ENCODE results near the gene PRR5. TPM values are rescaled to one million over a fixed set of nuclear protein-coding genes. Genes with fewer than 3 reads are reported as not detected.

Gene PRR5
- total and polyA plus RNA-seq, 2 experiments from 2014 or later = 15.3 to 31.4 TPM

DNA sequence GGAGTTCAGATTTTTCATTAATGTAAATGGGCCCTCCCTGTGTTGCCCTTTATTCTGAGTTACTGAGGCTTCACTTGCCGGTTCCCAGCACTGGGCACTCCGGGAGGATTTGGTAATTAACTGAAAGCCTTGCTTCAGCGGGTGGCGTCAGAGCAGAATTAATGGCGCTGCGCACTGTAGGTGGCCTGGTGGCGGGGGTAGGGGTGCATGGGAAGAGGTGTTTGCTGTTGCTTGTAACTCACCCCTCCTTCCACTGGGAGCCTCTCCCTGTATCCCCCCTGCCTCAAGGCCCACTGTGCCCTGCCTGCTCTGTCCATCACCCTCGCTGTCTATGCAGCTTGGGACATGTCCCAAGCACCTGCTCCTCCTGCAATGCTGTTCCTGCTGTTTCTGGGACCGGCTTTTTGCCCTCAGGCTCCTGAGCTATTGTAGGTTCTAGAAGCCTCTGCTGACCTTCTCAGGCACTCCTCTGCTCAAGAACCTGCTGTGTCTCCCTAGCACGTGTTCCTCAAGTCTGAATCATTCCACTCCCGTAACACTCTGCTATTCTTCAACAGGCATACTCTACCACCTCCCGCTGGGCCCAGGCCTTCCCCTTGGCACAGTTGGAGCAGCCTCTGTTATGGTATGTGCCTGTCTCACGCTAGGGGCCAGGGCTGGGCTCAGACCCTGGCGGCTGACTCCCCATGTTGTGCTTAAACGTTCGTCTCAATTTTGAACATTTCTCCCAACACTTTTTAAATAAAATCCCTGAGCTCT is 74.8 kb downstream of the PRR5 start (continued):
- TF ChIP-seq, protein P1, sequence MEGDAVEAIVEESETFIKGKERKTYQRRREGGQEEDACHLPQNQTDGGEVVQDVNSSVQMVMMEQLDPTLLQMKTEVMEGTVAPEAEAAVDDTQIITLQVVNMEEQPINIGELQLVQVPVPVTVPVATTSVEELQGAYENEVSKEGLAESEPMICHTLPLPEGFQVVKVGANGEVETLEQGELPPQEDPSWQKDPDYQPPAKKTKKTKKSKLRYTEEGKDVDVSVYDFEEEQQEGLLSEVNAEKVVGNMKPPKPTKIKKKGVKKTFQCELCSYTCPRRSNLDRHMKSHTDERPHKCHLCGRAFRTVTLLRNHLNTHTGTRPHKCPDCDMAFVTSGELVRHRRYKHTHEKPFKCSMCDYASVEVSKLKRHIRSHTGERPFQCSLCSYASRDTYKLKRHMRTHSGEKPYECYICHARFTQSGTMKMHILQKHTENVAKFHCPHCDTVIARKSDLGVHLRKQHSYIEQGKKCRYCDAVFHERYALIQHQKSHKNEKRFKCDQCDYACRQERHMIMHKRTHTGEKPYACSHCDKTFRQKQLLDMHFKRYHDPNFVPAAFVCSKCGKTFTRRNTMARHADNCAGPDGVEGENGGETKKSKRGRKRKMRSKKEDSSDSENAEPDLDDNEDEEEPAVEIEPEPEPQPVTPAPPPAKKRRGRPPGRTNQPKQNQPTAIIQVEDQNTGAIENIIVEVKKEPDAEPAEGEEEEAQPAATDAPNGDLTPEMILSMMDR (conservative IDR thresholded peaks at IDR 0.05; ENCODE audit: low read depth in 2 of 2) = no peak
- TF ChIP-seq EZH2 (IDR thresholded peaks at IDR 0.05; ENCODE audit: low read depth, unreplicated experiment) = no peak

DNA sequence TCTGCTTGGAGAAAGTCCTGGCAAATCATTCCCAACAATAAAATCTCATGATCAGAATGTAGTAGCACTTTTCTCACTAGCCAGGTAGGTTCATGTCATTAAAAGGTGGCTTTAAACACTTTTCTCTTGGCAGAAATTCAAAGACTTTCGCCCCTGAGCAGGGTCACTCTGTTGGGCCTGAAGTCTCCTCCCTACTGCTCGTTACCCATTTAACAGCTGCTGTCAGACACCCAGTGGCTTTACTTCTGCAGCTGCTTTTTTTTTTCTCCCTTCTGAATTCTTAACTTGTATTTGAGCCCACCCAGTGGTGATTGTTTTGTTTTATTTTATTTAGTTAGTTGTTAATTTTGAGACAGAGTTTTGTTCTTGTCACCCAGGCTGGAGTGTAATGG is 75.4 kb downstream of the PRR5 start:
- Mint-ChIP-seq H3K27me3 (ENCODE audit: insufficient read depth, low read depth, poor library complexity) (peaks cover 2% of the 10 kb centered on the region), H3K9me3 (peaks cover 10% of the 10 kb centered on the region; the same call in 2 of the 3 replicates), H3K27ac (no peak overlapping the region), H3K36me3 (ENCODE audit: low read depth) (peaks cover 14% of the 10 kb centered on the region), H3K4me1 (peaks cover 9% of the 10 kb centered on the region), H3K4me3 (no peak overlapping the region; the same call in 2 of the 3 replicates)
- DNase-seq (ENCODE audit: low spot score) (no peak), ATAC-seq (no peak)
- Histone ChIP-seq H3K36me3 (ENCODE audit: insufficient read depth) (no peaks in the 10 kb centered on the region), H4K20me1 (replicated peaks; ENCODE audit: insufficient read depth) (peaks cover 49% of the 10 kb centered on the region), H3K27me3 (ENCODE audit: insufficient read depth) (no peaks in the 10 kb centered on the region), H2AFZ (no peak overlapping the region), H3K79me2 (replicated peaks; ENCODE audit: insufficient read depth) (peaks cover 67% of the 10 kb centered on the region), H3K4me3 (no peak overlapping the region), H3K4me2 (no peak overlapping the region), H3K4me1 (ENCODE audit: insufficient read depth) (no peaks in the 10 kb centered on the region), H3F3A (replicated peaks; ENCODE audit: low read depth) (no peaks in the 10 kb centered on the region), H3K9me2 (ENCODE audit: insufficient read depth) (no peaks in the 10 kb centered on the region), H3K27ac (ENCODE audit: low read depth) (no peak overlapping the region)
- TF ChIP-seq STAT1 (IDR thresholded peaks at IDR 0.05; ENCODE audit: unreplicated experiment) (no peak), NANOG (IDR thresholded peaks at IDR 0.05; ENCODE audit: borderline replicate concordance) (no peak), ZNF114 (CRISPR knock-in tag; IDR thresholded peaks at IDR 0.05) (no peak), CREB1 (CRISPR knock-in tag; IDR thresholded peaks at IDR 0.05; ENCODE audit: low read depth) (no peak), ZNF331 (CRISPR knock-in tag; IDR thresholded peaks at IDR 0.05; ENCODE audit: low read depth) (no peak), POLR2AphosphoS5 (IDR thresholded peaks at IDR 0.05; ENCODE audit: low read depth) (no peak), EZH2phosphoT487 (IDR thresholded peaks at IDR 0.05; ENCODE audit: unreplicated experiment) (no peak), JUNB (IDR thresholded peaks at IDR 0.05; ENCODE audit: unreplicated experiment) (no peak)
- TF ChIP-seq, protein P2, sequence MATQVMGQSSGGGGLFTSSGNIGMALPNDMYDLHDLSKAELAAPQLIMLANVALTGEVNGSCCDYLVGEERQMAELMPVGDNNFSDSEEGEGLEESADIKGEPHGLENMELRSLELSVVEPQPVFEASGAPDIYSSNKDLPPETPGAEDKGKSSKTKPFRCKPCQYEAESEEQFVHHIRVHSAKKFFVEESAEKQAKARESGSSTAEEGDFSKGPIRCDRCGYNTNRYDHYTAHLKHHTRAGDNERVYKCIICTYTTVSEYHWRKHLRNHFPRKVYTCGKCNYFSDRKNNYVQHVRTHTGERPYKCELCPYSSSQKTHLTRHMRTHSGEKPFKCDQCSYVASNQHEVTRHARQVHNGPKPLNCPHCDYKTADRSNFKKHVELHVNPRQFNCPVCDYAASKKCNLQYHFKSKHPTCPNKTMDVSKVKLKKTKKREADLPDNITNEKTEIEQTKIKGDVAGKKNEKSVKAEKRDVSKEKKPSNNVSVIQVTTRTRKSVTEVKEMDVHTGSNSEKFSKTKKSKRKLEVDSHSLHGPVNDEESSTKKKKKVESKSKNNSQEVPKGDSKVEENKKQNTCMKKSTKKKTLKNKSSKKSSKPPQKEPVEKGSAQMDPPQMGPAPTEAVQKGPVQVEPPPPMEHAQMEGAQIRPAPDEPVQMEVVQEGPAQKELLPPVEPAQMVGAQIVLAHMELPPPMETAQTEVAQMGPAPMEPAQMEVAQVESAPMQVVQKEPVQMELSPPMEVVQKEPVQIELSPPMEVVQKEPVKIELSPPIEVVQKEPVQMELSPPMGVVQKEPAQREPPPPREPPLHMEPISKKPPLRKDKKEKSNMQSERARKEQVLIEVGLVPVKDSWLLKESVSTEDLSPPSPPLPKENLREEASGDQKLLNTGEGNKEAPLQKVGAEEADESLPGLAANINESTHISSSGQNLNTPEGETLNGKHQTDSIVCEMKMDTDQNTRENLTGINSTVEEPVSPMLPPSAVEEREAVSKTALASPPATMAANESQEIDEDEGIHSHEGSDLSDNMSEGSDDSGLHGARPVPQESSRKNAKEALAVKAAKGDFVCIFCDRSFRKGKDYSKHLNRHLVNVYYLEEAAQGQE (IDR thresholded peaks at IDR 0.05; ENCODE audit: unreplicated experiment) = no peak
- TF ChIP-seq, protein P1 (conservative IDR thresholded peaks at IDR 0.05; ENCODE audit: low read depth in 2 of 2) = no peak
- TF ChIP-seq, protein P3, sequence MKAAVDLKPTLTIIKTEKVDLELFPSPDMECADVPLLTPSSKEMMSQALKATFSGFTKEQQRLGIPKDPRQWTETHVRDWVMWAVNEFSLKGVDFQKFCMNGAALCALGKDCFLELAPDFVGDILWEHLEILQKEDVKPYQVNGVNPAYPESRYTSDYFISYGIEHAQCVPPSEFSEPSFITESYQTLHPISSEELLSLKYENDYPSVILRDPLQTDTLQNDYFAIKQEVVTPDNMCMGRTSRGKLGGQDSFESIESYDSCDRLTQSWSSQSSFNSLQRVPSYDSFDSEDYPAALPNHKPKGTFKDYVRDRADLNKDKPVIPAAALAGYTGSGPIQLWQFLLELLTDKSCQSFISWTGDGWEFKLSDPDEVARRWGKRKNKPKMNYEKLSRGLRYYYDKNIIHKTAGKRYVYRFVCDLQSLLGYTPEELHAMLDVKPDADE (IDR thresholded peaks at IDR 0.05) = no peak

All from GM23338 (cell line).